HCT116 (cell line): ENCODE data around the gene USP33. TPM values are rescaled to one million over a fixed set of nuclear protein-coding genes. Genes with fewer than 3 reads are reported as not detected.
"Not testable (repeated sequence)": the region's sequence is repeated elsewhere in the genome, so short reads cannot be mapped to it uniquely, and the experiment has no call there.

Experiments
- ATAC-seq: fragments of 200-7000 bp; cut with Tn5 transposase; 2 replicates; pipeline ENCODE4 v1.9.1; 2020; ENCODE audit warnings: mild to moderate bottlenecking, moderate library complexity
- BruUV-seq: library from RNA; stranded (reverse); fragments of 400-500 nt; replicated peaks from 2 replicates; lab custom pipeline; 2021; lab: Mats Ljungman, UMichigan
- CTCF ChIA-PET: fragments of 300-600 bp; sonication (Branson Sonifier 250); formaldehyde crosslinking; loops from one replicate; lab custom pipeline; 2021; ENCODE audit warnings: antibody characterized with exemption; lab: Charles Lee
- POLR2A ChIA-PET: fragments of 300-600, 350-600 bp; sonication (Branson Sonifier 250); formaldehyde crosslinking; loops from one replicate; lab custom pipeline; 2021; ENCODE audit warnings: antibody characterized with exemption; lab: Charles Lee
- RAD21 ChIA-PET, 2 experiments: fragments of 300-600 bp; sonication (Branson Sonifier 250); formaldehyde crosslinking; loops; one replicate each; lab custom pipeline; 2023; ENCODE audit warnings: low total read pairs in 2 of 2; ENCODE audit not compliant: uncharacterized antibody in 2 of 2, unreplicated experiment in 2 of 2, low non-redundant PET in 1 of 2; lab: Charles Lee
- DNase-seq: peaks from one replicate; pipeline ENCODE4 v3.0.0-alpha.2; 2010; ENCODE audit warnings: low read depth, low spot score
- H2AFZ ChIP-seq: fragments of 200-600 bp; shearing (Covaris generic), sonication (generic); 2 replicates; pipeline ENCODE4 v1.6.1; 2017; ENCODE audit warnings: low read depth, mixed run types, mixed read lengths, antibody characterized with exemption, low read length; ENCODE audit not compliant: poor library complexity, severe bottlenecking
- H3K27ac ChIP-seq: 2 replicates; pipeline ENCODE4 v1.5.1; 2012; ENCODE audit warnings: low read depth, low read length
- H3K27me3 ChIP-seq: fragments of 200-600 bp; sonication (generic); 2 replicates; pipeline ENCODE4 v1.6.1; 2016; ENCODE audit warnings: mixed run types, low read length, mixed read lengths; ENCODE audit not compliant: insufficient read depth
- H3K36me3 ChIP-seq, 2 experiments: fragments of 200-500 bp in 1 of 2; fragments of 200-600 bp in 1 of 2; sonication (Bioruptor generic) in 1 of 2; sonication (generic) in 1 of 2; 2 replicates each; pipeline versions ENCODE4 v1.5.1 to v1.6.1; 2014 to 2016; ENCODE audit warnings: low read length in 2 of 2, inconsistent platforms in 1 of 2, mixed read lengths in 1 of 2, mixed run types in 1 of 2; ENCODE audit not compliant: insufficient read depth in 2 of 2, control insufficient read depth in 1 of 2
- H3K4me1 ChIP-seq, 2 experiments: fragments of 200-600 bp in 1 of 2; sonication (generic) in 1 of 2; 2 replicates each; pipeline versions ENCODE4 v1.5.1 to v1.6.1; 2012 to 2017; ENCODE audit warnings: low read length in 2 of 2, inconsistent platforms in 1 of 2, mild to moderate bottlenecking in 1 of 2, mixed read lengths in 1 of 2, mixed run types in 1 of 2, moderate library complexity in 1 of 2; ENCODE audit not compliant: insufficient read depth in 2 of 2, control insufficient read depth in 1 of 2
- H3K4me2 ChIP-seq: fragments of 200-600 bp; sonication (generic); 2 replicates; pipeline ENCODE4 v1.6.1; 2017; ENCODE audit warnings: mixed run types, low read length, mixed read lengths
- H3K4me3 ChIP-seq, 2 experiments: fragments of 200-600 bp in 1 of 2; sonication (generic) in 1 of 2; replicated peaks in 1 of 2; 2 replicates each; pipeline ENCODE4 v1.5.1; 2011 to 2016; ENCODE audit warnings: low read length in 2 of 2, control low read depth in 1 of 2, low read depth in 1 of 2, mild to moderate bottlenecking in 1 of 2, mixed read lengths in 1 of 2, mixed run types in 1 of 2
- H3K79me2 ChIP-seq: fragments of 200-600 bp; sonication (generic); 2 replicates; pipeline ENCODE4 v1.6.1; 2017; ENCODE audit warnings: mild to moderate bottlenecking, mixed run types, low read length, moderate library complexity, mixed read lengths; ENCODE audit not compliant: insufficient read depth
- H3K9ac ChIP-seq: fragments of 200-600 bp; sonication (generic); 2 replicates; pipeline ENCODE4 v1.6.1; 2016; ENCODE audit warnings: low read length, mixed read lengths
- H3K9me2 ChIP-seq: fragments of 200-600 bp; sonication (generic), shearing (Covaris generic); 2 replicates; pipeline ENCODE4 v1.6.1; 2017; ENCODE audit warnings: mixed run types, mild to moderate bottlenecking, moderate library complexity; ENCODE audit not compliant: insufficient read depth
- H3K9me3 ChIP-seq, 2 experiments: fragments of 200-500 bp in 1 of 2; fragments of 200-600 bp in 1 of 2; sonication (Bioruptor generic) in 1 of 2; sonication (generic) in 1 of 2; 2 replicates each; pipeline ENCODE4 v1.6.1; 2014 to 2017; ENCODE audit warnings: low read length in 2 of 2, mixed read lengths in 2 of 2, inconsistent platforms in 1 of 2, low read depth in 1 of 2, mild to moderate bottlenecking in 1 of 2, mixed run types in 1 of 2, moderate library complexity in 1 of 2; ENCODE audit not compliant: control insufficient read depth in 1 of 2, insufficient read depth in 1 of 2
- H4K20me1 ChIP-seq: fragments of 200-600 bp; sonication (generic), shearing (Covaris generic); 2 replicates; pipeline ENCODE4 v1.6.1; 2017; ENCODE audit warnings: mixed run types, mild to moderate bottlenecking, moderate library complexity; ENCODE audit not compliant: insufficient read depth
- CEBPB ChIP-seq: IDR thresholded peaks from 2 replicates; pipeline ENCODE4 v1.6.1; 2012; ENCODE audit warnings: low read depth
- ELF1 ChIP-seq: IDR thresholded peaks from 2 replicates; pipeline ENCODE4 v1.6.1; 2012; ENCODE audit warnings: low read depth, borderline replicate concordance
- EZH2phosphoT487 ChIP-seq: fragments of 200-600 bp; IDR thresholded peaks from 2 replicates; pipeline ENCODE4 v1.6.1; 2018; ENCODE audit warnings: antibody characterized with exemption, borderline replicate concordance
- POLR2A ChIP-seq: IDR thresholded peaks from 2 replicates; pipeline ENCODE4 v1.7.0; 2011; ENCODE audit warnings: borderline replicate concordance; ENCODE audit not compliant: insufficient read depth, insufficient read length; ENCODE audit errors: extremely low read depth
- intact Hi-C: fragments of 100-400 bp; cut with micrococcal nuclease; formaldehyde crosslinking; loops from 2 replicates; pipeline ENCODE4 v1.10.0; 2022
- total RNA-seq: library from RNA; stranded (reverse); gene quantifications from one replicate; pipeline ENCODE4 v1.2.1, GENCODE V29; 2021; ENCODE audit not compliant: unreplicated experiment

Gene USP33
- total RNA-seq, 1 experiment from 2014 or later, result 46.1 TPM

GRCh38 chr1:77794550-77794949 lies 34.9 kb upstream of the USP33 start:
- H3K27me3 ChIP-seq, result no peaks in the 10 kb centered on the region
- CTCF ChIA-PET, result no interaction called here

GRCh38 chr1:77786093-77786741 lies 26.6 kb upstream of the USP33 start:
- H3K27ac ChIP-seq, BruUV-seq, H2AFZ ChIP-seq, ATAC-seq, H3K4me3 ChIP-seq, H4K20me1 ChIP-seq, intact Hi-C loops, H3K9me2 ChIP-seq, H3K36me3 ChIP-seq, H3K27me3 ChIP-seq, H3K9me3 ChIP-seq, H3K4me1 ChIP-seq, RAD21 ChIA-PET, POLR2A ChIA-PET, CTCF ChIA-PET, H3K9ac ChIP-seq, DNase-seq, H3K4me2 ChIP-seq: not testable (repeated sequence)
- peaks cover 20% of the 10 kb centered on the region for H3K79me2 ChIP-seq

More at GRCh38 chr1:77794550-77794949, 34.9 kb upstream of the USP33 start:
- POLR2A ChIA-PET, result no interaction called here
- TF ChIP-seq POLR2A, result no peak
- TF ChIP-seq ELF1, result no peak
- no peak for TF ChIP-seq EZH2phosphoT487
- no peak for TF ChIP-seq CEBPB
- RAD21 ChIA-PET, result no interaction called here
- no peak overlapping the region for H3K4me2 ChIP-seq
- DNase-seq, result no peak
- H3K79me2 ChIP-seq, result peaks cover 8% of the 10 kb centered on the region; the same call in 1 of the 2 replicates
- H3K9me3 ChIP-seq, result no peaks in the 10 kb centered on the region
- no peak overlapping the region for H3K4me3 ChIP-seq
- intact Hi-C loops, result no loop called here
- ATAC-seq, result no peak
- no peak overlapping the region for H3K9ac ChIP-seq
- no peaks in the 10 kb centered on the region for H3K36me3 ChIP-seq
- BruUV-seq, result no TSS peak
- no peaks in the 10 kb centered on the region for H3K4me1 ChIP-seq
- no peaks in the 10 kb centered on the region for H3K9me2 ChIP-seq
- no peak overlapping the region for H3K27ac ChIP-seq
- no peaks in the 10 kb centered on the region for H4K20me1 ChIP-seq
- no peak overlapping the region for H2AFZ ChIP-seq
